Measurements from ENCODE around the gene LPP. TPM values are rescaled to one million over a fixed set of nuclear protein-coding genes. Genes with fewer than 3 reads are reported as not detected.

The LPP gene
- polyA plus RNA-seq, 3 donors, result 22.8 to 30.0 (median 26.9) TPM

- no peak for DNase-seq
Observed at GRCh38 chr3:188299068-188299467, 145.1 kb downstream of the LPP start.

GRCh38 chr3:188299708-188300107, 145.8 kb downstream of the LPP start:
- no peak for DNase-seq

- DNase-seq, result no peak
Observed at GRCh38 chr3:188301147-188301546, 147.2 kb downstream of the LPP start.

- no peak for DNase-seq
Observed at GRCh38 chr3:188303286-188303799, 149.4 kb downstream of the LPP start.

- no peak for DNase-seq
Observed at GRCh38 chr3:188303823-188304222, 149.9 kb downstream of the LPP start.

GRCh38 chr3:188304501-188304900, 150.5 kb downstream of the LPP start:
- no peak for DNase-seq

GRCh38 chr3:188305220-188305619, 151.3 kb downstream of the LPP start:
- DNase-seq, result no peak

- no peak for DNase-seq
Observed at GRCh38 chr3:188306435-188307005, 152.6 kb downstream of the LPP start.

GRCh38 chr3:188309437-188310269, 155.7 kb downstream of the LPP start:
- no peak for DNase-seq

GRCh38 chr3:188310270-188310710, 156.3 kb downstream of the LPP start:
- DNase-seq, result no peak

- DNase-seq, result no peak
Observed at GRCh38 chr3:188315553-188315952, 161.6 kb downstream of the LPP start.

GRCh38 chr3:188316021-188316722, 162.2 kb downstream of the LPP start:
- DNase-seq, result no peak

GRCh38 chr3:188316723-188317070, 162.7 kb downstream of the LPP start:
- no peak for DNase-seq

- no peak for DNase-seq
Observed at GRCh38 chr3:188319569-188319968, 165.6 kb downstream of the LPP start.

- no peak for DNase-seq
Observed at GRCh38 chr3:188320757-188321156, 166.8 kb downstream of the LPP start.

- DNase-seq, result no peak
Observed at GRCh38 chr3:188321258-188321657, 167.3 kb downstream of the LPP start.

GRCh38 chr3:188322135-188322887, 168.4 kb downstream of the LPP start:
- DNase-seq, result no peak

GRCh38 chr3:188323067-188323842, 169.3 kb downstream of the LPP start:
- no peak for DNase-seq

GRCh38 chr3:188326111-188326510, 172.2 kb downstream of the LPP start:
- DNase-seq, result no peak

GRCh38 chr3:188326968-188327367, 173.0 kb downstream of the LPP start:
- DNase-seq, result no peak

GRCh38 chr3:188327433-188327832, 173.5 kb downstream of the LPP start:
- DNase-seq, result no peak
